Measurements from ENCODE around the gene ATRNL1.
"Not testable (repeated sequence)": the region's sequence is repeated elsewhere in the genome, so short reads cannot be mapped to it uniquely, and the experiment has no call there.

ATRNL1 gene

DNA sequence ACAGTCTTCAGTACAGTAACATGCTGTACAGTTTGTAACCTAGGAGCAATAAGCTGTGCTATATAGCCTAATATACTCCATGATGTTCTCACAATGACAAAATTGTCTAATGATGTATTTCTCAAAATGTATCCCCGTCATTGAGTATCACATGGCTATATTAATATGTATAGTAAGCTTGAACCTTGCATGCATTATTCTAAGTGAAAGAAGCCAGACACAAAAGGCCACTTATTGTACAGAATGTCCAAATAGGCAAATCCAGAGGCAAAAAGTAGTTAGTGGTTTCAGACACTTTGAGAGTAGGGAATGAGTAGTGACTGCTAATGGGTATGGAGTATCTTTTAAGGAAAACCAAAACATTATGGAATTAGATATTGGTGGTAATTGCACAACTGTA is 545.1 kb downstream of the ATRNL1 start:
- DNase-seq: no peak

- no peak for DNase-seq
These were observed 556.1 kb downstream of the ATRNL1 start for GRCh38 chr10:115649217-115649616.

DNA sequence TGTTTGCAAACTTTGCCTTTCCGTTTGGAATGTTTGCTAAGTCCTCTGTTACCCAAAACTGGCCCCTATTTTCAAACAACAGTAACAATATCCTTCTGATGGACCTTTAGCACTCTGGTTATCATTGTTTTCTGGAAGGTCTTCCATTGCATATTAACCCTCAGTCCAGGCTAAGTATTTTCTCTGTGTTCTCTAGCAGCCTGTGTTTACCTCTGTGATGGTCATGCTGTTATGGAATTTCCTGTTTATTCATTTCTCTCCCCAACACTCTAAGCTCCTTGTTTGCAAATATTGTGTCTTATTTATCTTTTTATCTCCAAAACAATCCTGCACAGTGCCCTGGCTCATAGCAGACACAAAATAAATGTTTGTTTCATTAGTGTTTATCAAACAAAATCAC is 560.3 kb downstream of the ATRNL1 start:
- no peak for DNase-seq

DNA sequence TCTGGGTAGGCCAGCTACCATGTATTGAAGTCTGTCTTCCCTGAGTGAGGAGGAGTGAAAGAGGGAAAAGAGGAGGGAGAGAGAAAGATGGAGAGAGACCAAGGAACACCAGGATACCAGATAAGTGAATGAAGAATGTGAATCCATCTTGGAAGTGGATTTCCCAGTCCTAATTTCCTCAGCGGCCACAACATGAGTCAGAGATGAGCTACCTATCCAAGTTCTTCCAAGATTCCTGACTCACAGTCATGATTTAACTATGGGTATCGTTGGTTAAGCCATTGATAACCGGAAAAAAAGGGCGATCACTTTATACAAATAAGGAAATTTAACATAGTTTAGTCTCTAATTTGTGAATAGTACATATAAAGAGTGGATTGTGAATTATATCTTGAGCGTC is 561.8 kb downstream of the ATRNL1 start:
- no peak for DNase-seq

DNA sequence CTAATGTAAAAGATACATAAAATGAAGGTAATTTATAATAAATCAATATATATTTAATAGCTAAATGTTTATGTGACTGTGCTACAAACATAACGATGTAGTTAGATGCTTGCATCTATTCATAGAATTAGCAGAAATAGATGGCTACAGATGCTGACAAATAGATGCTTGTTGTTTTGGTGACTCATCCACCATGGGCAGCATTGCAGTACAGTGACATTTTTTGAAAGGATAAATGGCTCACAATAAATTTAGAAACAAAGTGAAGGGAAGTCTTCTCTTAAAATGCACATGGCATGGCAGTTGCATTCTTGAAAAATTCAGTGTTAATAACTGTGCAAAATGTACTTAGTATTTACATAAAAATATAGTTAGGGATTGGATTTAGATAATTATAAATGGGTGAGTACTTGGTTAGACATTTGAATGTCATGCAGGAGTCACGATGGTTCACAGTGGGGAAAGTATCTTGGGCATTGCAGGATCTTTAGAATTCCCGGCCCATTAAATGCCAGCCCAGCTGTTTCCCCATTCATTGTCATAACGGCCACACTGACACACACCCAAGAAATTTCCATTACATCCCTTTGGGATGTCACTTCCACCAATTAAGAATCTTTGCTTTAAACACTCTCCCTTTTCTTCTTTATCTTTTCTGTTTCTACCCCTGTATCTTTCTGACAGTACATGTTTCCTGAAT is 564.1 kb downstream of the ATRNL1 start:
- no peak for DNase-seq

GRCh38 chr10:115659616-115660015 is 566.5 kb downstream of the ATRNL1 start:
- DNase-seq: no peak

- no peak for DNase-seq
These were observed 567.2 kb downstream of the ATRNL1 start for GRCh38 chr10:115660391-115660790.

DNA sequence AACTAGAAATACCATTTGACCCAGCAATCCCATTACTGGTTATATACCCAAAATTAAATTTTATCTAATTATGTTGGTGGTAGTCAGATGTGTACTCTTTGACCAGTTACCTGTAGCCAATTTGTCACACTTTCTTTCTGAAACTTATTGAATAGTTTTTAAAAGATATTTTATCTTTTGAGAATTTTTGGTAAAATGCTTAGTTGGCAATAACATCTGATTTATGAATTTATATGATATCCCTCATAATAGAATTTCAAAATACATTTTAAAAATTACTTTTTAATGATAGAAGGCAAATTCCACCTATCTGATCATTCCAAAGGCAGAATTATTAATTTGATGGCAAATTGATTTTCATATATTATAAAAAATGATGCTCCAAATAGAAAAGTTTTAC is 569.3 kb downstream of the ATRNL1 start:
- DNase-seq: no peak

- DNase-seq: no peak
These were observed 572.4 kb downstream of the ATRNL1 start for GRCh38 chr10:115665549-115665948.

GRCh38 chr10:115674496-115674895 is 581.3 kb downstream of the ATRNL1 start:
- DNase-seq: no peak

- DNase-seq: no peak
These were observed 603.6 kb downstream of the ATRNL1 start for GRCh38 chr10:115696747-115697146.

- no peak for DNase-seq
These were observed 612.9 kb downstream of the ATRNL1 start for GRCh38 chr10:115706026-115706425.

GRCh38 chr10:115706488-115707076 is 613.4 kb downstream of the ATRNL1 start:
- DNase-seq: no peak

DNA sequence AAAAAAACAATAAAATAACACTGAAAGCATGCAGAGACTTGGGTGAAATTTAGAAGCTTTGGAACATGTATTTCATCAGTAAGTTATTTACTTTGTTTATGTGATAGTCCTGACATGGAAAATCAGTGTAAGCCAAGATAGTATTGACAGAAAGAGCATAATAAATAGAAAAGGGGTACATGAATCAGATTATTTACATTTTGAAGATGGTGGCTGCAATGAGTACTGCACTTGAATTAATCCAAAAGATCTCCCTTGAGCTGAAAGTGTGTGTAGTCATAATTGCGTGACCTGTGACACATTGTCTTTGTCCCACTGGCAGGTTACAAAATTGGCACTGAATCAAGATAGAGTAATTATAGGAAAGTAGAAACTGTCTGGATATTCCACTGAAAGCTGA is 617.0 kb downstream of the ATRNL1 start:
- no peak for DNase-seq

DNA sequence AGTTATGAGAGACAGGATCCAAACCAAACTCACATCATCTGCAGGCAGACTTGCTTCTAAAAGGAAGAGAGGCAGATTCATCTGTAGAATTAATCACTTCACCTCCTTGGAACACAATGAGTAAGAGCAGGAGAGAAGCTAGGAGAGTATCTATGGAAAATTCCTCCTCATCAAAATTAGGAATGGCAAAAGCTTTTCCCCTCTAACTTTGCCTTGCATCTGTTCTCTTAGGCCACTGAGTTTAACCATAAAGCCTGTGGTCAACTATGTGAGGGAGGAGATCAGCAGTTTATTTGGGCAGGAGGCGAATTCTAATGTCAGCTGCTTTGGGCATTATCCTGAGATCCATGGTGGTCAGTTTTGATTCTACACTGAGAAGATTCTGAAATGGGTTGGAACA is 618.1 kb downstream of the ATRNL1 start:
- DNase-seq: no peak

DNA sequence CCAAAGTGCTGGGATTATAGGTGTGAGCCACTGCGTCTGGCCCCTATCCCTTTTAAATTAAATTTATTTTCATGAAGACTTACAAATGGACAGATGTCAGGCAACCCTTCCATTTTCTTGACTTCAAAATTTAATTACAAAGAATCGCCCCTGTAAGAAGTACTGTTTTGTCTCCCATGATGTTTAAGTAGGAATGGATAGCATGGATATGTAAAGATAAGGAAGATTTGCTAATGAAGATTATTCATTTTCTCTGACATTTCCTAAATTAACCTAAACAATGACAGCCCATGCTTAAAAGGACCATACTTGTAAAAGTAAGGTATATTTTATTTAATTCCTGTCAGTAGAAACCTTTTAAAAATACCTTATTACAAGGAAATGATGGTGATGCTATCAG is 627.0 kb downstream of the ATRNL1 start:
- DNase-seq: no peak

GRCh38 chr10:115727129-115727528 is 634.0 kb downstream of the ATRNL1 start:
- DNase-seq: no peak

- DNase-seq: no peak
These were observed 650.9 kb downstream of the ATRNL1 start for GRCh38 chr10:115744089-115744488.

DNA sequence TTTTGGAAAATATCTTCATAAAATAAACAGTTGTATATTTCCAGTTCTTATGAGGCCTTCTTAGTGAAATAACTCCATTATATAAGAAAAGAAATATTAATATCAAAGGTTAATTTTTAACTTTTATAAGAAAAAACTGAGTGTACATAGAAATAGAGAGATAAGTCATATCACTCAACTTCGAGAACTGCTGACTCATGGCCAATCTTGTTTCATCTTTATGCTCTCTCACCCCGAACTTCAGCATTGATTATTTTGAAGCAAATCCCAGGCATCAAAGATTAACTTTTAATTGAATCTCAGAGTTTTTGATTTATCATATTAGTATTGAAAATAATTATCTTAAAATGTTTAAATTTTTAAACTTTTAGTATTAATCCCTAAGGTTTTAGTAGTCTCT is 652.8 kb downstream of the ATRNL1 start:
- no peak for DNase-seq

DNA sequence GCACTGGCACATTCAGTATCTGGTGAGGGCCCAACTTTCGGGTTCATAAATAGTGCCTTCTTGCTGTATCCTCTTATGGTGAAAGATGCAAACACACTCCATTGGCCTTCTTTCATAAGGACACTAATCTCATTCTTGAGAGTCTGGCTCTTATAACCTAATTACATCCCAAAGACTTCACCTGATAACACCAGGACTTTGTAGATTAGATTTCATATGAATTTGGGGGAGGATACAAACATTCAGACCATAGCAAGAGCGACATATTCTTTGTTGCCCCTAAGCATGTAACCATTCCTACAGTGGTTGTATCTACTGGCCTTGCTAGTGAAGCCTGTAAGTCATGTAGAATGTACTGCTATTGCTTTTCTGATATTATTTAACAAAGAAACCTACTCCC is 654.6 kb downstream of the ATRNL1 start:
- no peak for DNase-seq

GRCh38 chr10:115758488-115758887 is 665.3 kb downstream of the ATRNL1 start:
- not testable (repeated sequence) for DNase-seq

GRCh38 chr10:115760131-115760530 is 667.0 kb downstream of the ATRNL1 start:
- DNase-seq: no peak

- DNase-seq: no peak
These were observed 668.0 kb downstream of the ATRNL1 start for GRCh38 chr10:115761166-115761565.

- no peak for DNase-seq
These were observed 668.9 kb downstream of the ATRNL1 start for GRCh38 chr10:115762029-115762428.

DNA sequence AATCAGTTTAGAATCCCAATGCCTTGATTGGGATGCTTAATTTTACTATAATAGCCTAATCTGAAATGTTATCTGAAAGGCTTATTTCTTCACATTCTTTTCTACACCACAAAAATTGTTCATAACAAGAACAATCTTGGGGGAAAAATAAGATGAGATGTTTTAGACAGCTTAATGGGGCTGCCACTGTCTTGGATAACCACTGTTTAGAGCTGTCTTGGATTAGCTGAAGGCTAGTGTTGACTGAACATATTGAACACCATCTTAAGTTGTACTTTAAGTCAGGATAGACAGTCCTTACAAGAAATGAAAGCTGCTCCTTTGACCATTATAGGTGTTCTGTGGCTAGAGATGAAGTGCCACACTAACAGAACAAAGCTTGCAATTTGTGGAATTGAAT is 678.6 kb downstream of the ATRNL1 start:
- DNase-seq: no peak
